NCI-H1417 (cell line): ENCODE data around the gene LCE2D.
"Not testable (repeated sequence)": the region's sequence is repeated elsewhere in the genome, so short reads cannot be mapped to it uniquely, and the experiment has no call there.

Source experiments
- DNase-seq, 3 experiments: peaks; one replicate each; lab custom pipeline; 2025; lab: John Stamatoyannopoulos, UW

The LCE2D gene, protein sequence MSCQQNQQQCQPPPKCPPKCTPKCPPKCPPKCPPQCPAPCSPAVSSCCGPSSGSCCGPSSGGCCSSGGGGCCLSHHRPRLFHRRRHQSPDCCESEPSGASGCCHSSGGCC

DNA sequence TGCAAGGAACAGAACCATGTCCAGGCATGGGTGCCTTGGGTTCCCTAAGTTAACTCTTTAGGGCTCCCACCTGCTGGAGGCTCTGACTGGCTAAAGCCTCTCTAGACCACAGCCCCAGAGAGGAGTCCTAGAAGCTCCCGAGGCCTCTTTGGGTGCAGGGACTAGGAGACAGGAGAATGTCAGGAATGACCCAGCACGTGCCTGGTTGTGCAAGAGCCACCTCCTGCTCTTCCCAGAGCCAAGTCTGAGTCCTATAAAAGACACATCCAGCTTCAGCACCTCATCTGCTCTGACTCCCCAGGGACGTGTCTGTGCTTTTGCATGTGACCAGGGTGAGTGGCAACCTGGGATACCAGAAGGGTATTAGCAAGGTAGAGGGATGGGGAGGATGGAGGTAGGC is at the start of gene LCE2D:
LCE2D (plus strand) TSS at position 283 of the 400 bp plus-strand sequence. CDS start 726 bp downstream, outside the sequence.
- DNase-seq, result no peak

- no peak for DNase-seq
Observed at GRCh38 chr1:152613511-152613910, 49.7 kb upstream of the LCE2D start, which contains the start of gene LCE3B. Gene LCE3B, plus strand, starts transcription at chr1:152613811. Its CDS starts 0 bp downstream, at chr1:152613811.

GRCh38 chr1:152621993-152622392 is 41.2 kb upstream of the LCE2D start:
- no peak for DNase-seq

GRCh38 chr1:152622803-152623202 is 40.4 kb upstream of the LCE2D start, which contains the start of gene LCE3A:
Gene LCE3A, minus strand, starts transcription at chr1:152623103. Its CDS starts 0 bp downstream, at chr1:152623103.
- no peak for DNase-seq

- DNase-seq, result no peak
Observed at GRCh38 chr1:152623203-152623844, 39.9 kb upstream of the LCE2D start.

GRCh38 chr1:152626744-152627143 is 36.4 kb upstream of the LCE2D start:
- no peak for DNase-seq

DNA sequence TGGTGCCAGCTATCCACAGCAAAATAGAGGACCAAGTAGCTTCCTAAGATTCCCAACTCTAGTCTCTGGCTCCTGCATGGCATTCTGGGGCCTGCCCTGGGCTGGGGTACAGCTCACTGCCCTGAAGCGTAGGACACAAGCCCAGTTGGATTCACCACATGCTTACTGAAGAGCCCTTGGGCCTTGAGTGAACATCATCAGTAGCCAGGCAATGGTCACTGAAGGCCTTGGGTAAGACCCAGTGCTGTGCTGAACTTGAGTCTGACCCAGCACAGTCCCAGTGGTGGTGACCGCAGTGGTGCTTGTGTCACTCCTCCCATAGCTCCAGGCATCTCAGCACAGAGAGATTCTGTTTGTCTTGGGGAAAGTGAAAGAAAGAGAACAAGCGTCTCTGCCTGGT is 32.6 kb upstream of the LCE2D start:
- no peak for DNase-seq

DNA sequence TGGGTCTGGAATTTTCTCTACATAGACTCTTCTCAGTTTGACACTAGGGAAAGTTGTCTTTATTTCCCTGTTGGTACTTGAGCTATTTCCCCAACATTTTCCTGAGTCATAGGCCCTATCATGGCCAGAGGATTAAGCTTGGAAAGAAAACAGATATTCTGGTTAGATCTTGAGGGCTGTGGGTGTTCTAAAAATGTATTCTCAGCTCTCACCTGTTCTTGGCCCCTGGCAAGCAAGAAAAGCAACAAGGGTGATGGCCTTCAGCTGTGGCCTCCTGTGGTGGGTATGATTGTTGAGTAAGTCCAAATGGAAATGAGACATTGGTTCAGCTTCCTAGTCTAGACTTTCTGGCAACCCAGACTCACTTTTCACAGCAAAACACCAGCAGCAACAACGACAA is 22.8 kb upstream of the LCE2D start:
- DNase-seq, result no peak

DNA sequence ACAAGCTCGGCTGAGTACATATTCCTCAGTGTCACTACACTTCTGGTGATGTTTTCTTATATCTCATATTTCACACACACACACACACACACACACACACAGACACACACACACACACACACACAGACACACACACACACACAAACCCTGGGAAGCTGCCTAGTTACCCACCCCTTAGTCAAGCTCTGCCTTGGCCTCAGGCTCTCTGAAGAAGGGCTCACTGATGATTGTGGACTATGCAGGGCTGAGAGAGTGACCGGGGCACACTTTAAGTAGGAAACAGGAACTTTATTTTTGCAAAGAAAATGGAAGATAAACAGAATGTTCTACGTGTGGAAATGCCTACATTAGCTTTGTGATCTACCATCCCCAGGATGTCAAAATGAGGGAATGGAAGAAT is 19.2 kb upstream of the LCE2D start:
- DNase-seq, result no peak

- no peak for DNase-seq
Observed at GRCh38 chr1:152645146-152645545, 18.0 kb upstream of the LCE2D start.

DNA sequence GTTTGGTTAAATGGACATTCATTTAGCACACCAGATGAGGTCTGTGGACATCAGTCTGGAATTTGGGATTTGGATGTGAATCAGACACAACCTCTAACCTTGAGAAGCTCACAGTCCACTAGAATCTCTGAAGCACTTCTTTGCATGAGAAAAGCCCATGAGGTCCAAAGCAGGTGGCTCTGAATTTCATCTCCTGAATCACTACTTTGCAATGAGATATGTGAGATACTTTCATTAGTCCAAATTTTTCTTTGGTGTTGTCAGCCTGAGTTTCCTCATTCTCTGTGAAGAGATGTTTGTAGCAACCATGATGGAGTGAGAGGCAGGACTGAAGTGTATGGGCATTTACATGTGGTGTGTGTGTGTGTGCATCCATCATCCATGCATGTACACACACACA is 16.5 kb upstream of the LCE2D start:
- no peak for DNase-seq

GRCh38 chr1:152654110-152654509 is 9.1 kb upstream of the LCE2D start:
- DNase-seq, result peak; percentile 54 to 86 (median 84)

DNA sequence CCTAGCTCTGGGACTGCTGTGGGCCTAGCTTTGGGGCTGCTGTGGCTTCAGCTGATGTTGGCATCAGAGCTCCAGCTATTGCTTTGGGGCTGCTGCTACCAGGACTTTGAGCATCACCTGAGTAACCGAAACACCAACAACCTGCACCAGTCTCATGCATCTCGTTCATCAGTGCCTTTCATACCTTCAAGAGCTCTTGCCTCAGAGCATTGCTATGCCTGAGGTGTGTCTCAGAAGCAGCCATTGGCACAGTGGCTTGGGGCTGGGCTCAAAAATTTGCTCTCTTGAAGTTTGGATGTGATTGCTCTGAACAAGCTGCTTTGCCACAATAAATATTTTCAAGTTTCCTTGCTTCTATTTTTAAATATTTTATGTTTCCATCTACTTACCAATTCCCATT is 6.7 kb upstream of the LCE2D start:
- no peak for DNase-seq

DNA sequence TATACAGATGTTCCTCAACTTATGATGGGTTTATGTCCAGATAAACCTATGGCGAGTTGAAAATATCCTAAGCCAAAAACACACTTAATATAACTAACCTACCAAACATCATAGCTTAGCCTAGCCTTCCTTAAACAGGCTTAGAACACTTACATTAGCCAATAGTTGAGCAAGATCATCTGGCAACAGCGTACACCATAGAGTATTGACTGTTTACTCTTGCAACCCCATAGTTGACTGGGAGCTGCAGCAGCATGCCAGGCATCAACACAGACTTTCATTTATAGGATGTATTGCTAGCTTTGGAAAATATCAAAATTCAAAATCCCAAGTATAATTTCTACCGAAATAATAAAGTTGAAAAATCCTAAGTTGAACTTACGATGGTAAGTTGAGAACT is 5.5 kb upstream of the LCE2D start:
- no peak for DNase-seq

DNA sequence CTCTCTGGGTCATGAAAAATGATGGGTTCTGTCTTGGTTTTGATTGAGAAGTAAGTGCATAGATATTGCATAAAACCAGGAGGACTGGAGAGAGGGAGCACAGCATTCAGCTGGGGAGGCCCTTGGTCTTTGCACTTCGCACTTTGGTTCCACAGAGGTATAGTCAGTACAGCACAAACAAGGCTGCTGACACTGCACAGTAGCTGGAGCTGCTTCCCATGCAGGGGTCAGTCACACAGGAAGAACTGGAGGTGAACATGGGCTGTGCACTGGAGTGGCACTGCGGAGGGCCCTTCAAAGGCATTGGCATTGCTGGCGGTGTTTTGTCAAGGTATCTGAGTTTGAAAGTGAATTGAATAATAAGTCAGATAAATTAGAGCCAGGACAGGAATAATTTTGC is 4.5 kb upstream of the LCE2D start:
- DNase-seq, result no peak

GRCh38 chr1:152666171-152666570 is 3.0 kb downstream of the LCE2D start:
- not testable (repeated sequence) for DNase-seq

DNA sequence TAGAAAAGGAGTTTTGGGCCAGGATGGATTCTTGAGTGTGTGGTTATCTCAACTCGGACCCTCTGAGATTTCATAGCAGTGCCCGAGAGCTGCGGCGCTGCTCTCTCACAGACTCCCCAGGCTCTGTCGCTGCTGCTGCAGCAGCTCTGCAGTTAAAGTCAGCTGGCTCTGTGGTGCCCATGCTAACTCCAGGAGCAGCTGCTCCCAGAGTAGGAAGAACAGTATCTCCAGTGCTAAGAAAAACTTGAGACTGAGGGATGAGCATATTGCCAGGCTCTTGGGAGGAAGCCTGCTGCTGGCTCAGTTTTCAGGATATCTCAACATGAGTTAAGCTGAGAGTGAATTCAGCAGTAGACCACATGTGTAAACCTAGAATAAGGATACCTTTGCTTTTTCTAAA is 4.5 kb downstream of the LCE2D start:
- no peak for DNase-seq

- no peak for DNase-seq
Observed at GRCh38 chr1:152673016-152673415, 9.8 kb downstream of the LCE2D start.

- not testable (repeated sequence) for DNase-seq
Observed at GRCh38 chr1:152674983-152675382, 11.8 kb downstream of the LCE2D start, which contains the start of gene LCE2C. Gene LCE2C, plus strand, starts transcription at chr1:152675279. Its CDS starts 737 bp downstream, at chr1:152676016.

DNA sequence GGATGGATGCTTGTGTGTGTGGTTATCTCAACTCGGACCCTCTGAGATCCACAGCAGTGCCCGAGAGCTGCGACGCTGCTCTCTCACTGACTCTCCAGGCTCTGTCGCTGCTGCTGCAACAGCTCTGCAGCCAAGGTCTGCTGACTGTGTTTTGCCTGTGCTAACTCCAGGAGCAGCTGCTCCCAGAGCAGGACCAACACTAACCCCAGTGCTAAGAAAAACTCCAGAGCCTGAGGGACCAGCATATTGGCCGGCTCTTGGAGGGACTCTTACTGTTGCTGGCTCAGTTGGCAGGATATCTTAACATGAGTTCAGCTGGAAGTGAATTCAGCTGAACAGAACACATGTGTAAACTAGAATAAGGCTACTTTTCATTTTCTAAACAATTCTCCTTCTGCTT is 16.3 kb downstream of the LCE2D start:
- no peak for DNase-seq

GRCh38 chr1:152681616-152682015 is 18.4 kb downstream of the LCE2D start:
- no peak for DNase-seq

GRCh38 chr1:152683846-152684245 is 20.7 kb downstream of the LCE2D start:
- DNase-seq, result no peak

DNA sequence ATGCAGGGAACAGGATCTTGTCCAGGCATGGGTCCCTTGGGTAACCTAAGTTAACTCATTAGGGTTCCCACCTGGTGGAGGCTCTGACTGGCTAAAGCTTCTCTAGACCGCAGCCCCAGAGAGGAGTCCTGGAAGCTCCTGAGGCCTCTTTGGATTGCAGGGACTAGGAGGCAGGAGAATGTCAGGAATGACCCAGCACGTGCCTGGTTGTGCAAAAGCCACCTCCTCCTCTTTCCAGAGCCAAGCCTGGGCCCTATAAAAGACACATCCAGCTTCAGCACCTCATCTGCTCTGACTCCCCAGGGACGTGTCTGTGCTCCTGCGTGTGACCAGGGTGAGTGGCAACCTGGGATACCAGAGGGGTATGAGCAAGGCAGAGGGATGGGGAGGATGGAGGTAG is 22.6 kb downstream of the LCE2D start, which contains the start of gene LCE2B:
LCE2B (plus strand) TSS at position 301 of the 400 bp plus-strand sequence. CDS start 721 bp downstream, outside the sequence.
- DNase-seq, result not testable (repeated sequence)
